ENCODE measurements around the gene TXNRD2. TPM values are rescaled to one million over a fixed set of nuclear protein-coding genes. Genes with fewer than 3 reads are reported as not detected.

TXNRD2 gene
- total and polyA plus RNA-seq, 2 donors from 2014 or later: 28.6 to 50.6 TPM

GRCh38 chr22:19930551-19931486 is 10.8 kb downstream of the TXNRD2 start:
- no peaks in the 10 kb centered on the region for H3K27me3 ChIP-seq (ENCODE audit: control insufficient read depth, insufficient read depth, low read length)
- H3K27ac ChIP-seq (ENCODE audit: low read depth in 2 of 2, low read length in 2 of 2): no peak overlapping the region
- no peak for TF ChIP-seq CTCF (IDR thresholded peaks at IDR 0.05; ENCODE audit: borderline replicate concordance, extremely low read depth, insufficient read depth)
- H3K9ac ChIP-seq (ENCODE audit: low read length in 3 of 3): no peak overlapping the region
- no peaks in the 10 kb centered on the region for H3K9me3 ChIP-seq (ENCODE audit: control insufficient read depth in 2 of 3, insufficient read depth in 1 of 3, low read length in 3 of 3)
- FAIRE-seq (no peak), DNase-seq (no peak)
- H3K4me1 ChIP-seq (ENCODE audit: control insufficient read depth in 2 of 3, insufficient read depth in 2 of 3, low read depth in 1 of 3, low read length in 3 of 3): no peaks in the 10 kb centered on the region
- H3K4me3 ChIP-seq (ENCODE audit: low read length in 3 of 3): no peak overlapping the region
- intact Hi-C loops (cut with DNase I): no loop called here
- H3K36me3 ChIP-seq (ENCODE audit: control insufficient read depth in 2 of 3, insufficient read depth in 3 of 3, low read length in 3 of 3): no peaks in the 10 kb centered on the region

GRCh38 chr22:19929586-19930550 is 11.8 kb downstream of the TXNRD2 start:
- no peak for TF ChIP-seq CTCF (IDR thresholded peaks at IDR 0.05; ENCODE audit: borderline replicate concordance, extremely low read depth, insufficient read depth)
- FAIRE-seq: no peak
- Histone ChIP-seq H3K4me1 (ENCODE audit: control insufficient read depth in 2 of 3, insufficient read depth in 2 of 3, low read depth in 1 of 3, low read length in 3 of 3) (no peaks in the 10 kb centered on the region), H3K4me3 (ENCODE audit: low read length in 3 of 3) (no peak overlapping the region), H3K9me3 (ENCODE audit: control insufficient read depth in 2 of 3, insufficient read depth in 1 of 3, low read length in 3 of 3) (no peaks in the 10 kb centered on the region), H3K36me3 (ENCODE audit: control insufficient read depth in 2 of 3, insufficient read depth in 3 of 3, low read length in 3 of 3) (no peaks in the 10 kb centered on the region), H3K9ac (ENCODE audit: low read length in 3 of 3) (no peak overlapping the region), H3K27ac (ENCODE audit: low read depth in 2 of 2, low read length in 2 of 2) (no peak overlapping the region), H3K27me3 (ENCODE audit: control insufficient read depth, insufficient read depth, low read length) (no peaks in the 10 kb centered on the region)
- no peak for DNase-seq
- intact Hi-C loops (cut with DNase I): no loop called here

- H3K9ac ChIP-seq (ENCODE audit: low read length in 3 of 3): no peak overlapping the region
- DNase-seq: no peak
- no peaks in the 10 kb centered on the region for H3K4me1 ChIP-seq (ENCODE audit: control insufficient read depth in 2 of 3, insufficient read depth in 2 of 3, low read depth in 1 of 3, low read length in 3 of 3)
- TF ChIP-seq CTCF (IDR thresholded peaks at IDR 0.05; ENCODE audit: borderline replicate concordance, extremely low read depth, insufficient read depth): no peak
- no peak for FAIRE-seq
- H3K4me3 ChIP-seq (ENCODE audit: low read length in 3 of 3): no peak overlapping the region
- no peaks in the 10 kb centered on the region for H3K9me3 ChIP-seq (ENCODE audit: control insufficient read depth in 2 of 3, insufficient read depth in 1 of 3, low read length in 3 of 3)
- no peaks in the 10 kb centered on the region for H3K27me3 ChIP-seq (ENCODE audit: control insufficient read depth, insufficient read depth, low read length)
- intact Hi-C loops (cut with DNase I): no loop called here
- no peaks in the 10 kb centered on the region for H3K36me3 ChIP-seq (ENCODE audit: control insufficient read depth in 2 of 3, insufficient read depth in 3 of 3, low read length in 3 of 3)
- H3K27ac ChIP-seq (ENCODE audit: low read depth in 2 of 2, low read length in 2 of 2): no peak overlapping the region
These were observed 13.4 kb downstream of the TXNRD2 start for GRCh38 chr22:19928207-19928606.
